Liver (tissue), 9 donors: ENCODE results near the gene KRTAP4-11. TPM values are rescaled to one million over a fixed set of nuclear protein-coding genes. Genes with fewer than 3 reads are reported as not detected.
"Not testable (repeated sequence)": the region's sequence is repeated elsewhere in the genome, so short reads cannot be mapped to it uniquely, and the experiment has no call there.

Source experiments
- DNase-seq: peaks from one replicate; pipeline ENCODE4 v3.0.0-alpha.2; 2017; ENCODE audit warnings: low spot score
- H3K27ac ChIP-seq, 2 donors: one replicate each; pipeline ENCODE4 v1.7.0; 2013; ENCODE audit warnings: inconsistent platforms in 2 of 2, low read length in 2 of 2, control low read depth in 1 of 2, low read depth in 1 of 2, mild to moderate bottlenecking in 1 of 2
- H3K27me3 ChIP-seq, 4 donors: one replicate each; pipeline versions ENCODE4 v1.6.1 to v1.7.0; 2013; ENCODE audit warnings: low read length in 3 of 4, inconsistent platforms in 1 of 4, mild to moderate bottlenecking in 1 of 4, moderate library complexity in 1 of 4; ENCODE audit not compliant: control insufficient read depth in 4 of 4, insufficient read depth in 4 of 4
- H3K36me3 ChIP-seq, 4 donors: one replicate each; pipeline versions ENCODE4 v1.6.1 to v1.7.0; 2013; ENCODE audit warnings: low read length in 3 of 4, mild to moderate bottlenecking in 3 of 4, low read depth in 1 of 4, moderate library complexity in 1 of 4; ENCODE audit not compliant: control insufficient read depth in 4 of 4, insufficient read depth in 3 of 4
- H3K4me1 ChIP-seq, 4 donors: one replicate each; pipeline versions ENCODE4 v1.6.1 to v1.7.0; 2013; ENCODE audit warnings: low read length in 3 of 4, mild to moderate bottlenecking in 3 of 4, moderate library complexity in 1 of 4; ENCODE audit not compliant: control insufficient read depth in 4 of 4, insufficient read depth in 4 of 4
- H3K4me3 ChIP-seq, 3 donors: one replicate each; pipeline versions ENCODE4 v1.6.1 to v1.7.0; 2013; ENCODE audit warnings: low read length in 3 of 3, control low read depth in 1 of 3, low read depth in 1 of 3, mild to moderate bottlenecking in 1 of 3
- H3K9ac ChIP-seq, 2 donors: one replicate each; pipeline ENCODE4 v1.7.0; 2013; ENCODE audit warnings: low read length in 2 of 2, mild to moderate bottlenecking in 2 of 2, moderate library complexity in 2 of 2, control low read depth in 1 of 2, low read depth in 1 of 2
- H3K9me3 ChIP-seq, 4 donors: one replicate each; pipeline versions ENCODE4 v1.6.1 to v1.7.0; 2013; ENCODE audit warnings: low read length in 3 of 4; ENCODE audit not compliant: control insufficient read depth in 4 of 4
- CTCF ChIP-seq: fragments of 150-350 bp; IDR thresholded peaks from 2 replicates; pipeline ENCODE4 v1.5.1; 2017; ENCODE audit warnings: improper control_type of control experiment, low read depth, low read length; ENCODE audit not compliant: missing input control
- EGR1 ChIP-seq, 2 donors: IDR thresholded peaks; 2 replicates each; pipeline ENCODE4 v1.6.1; 2016 to 2018; ENCODE audit warnings: antibody characterized with exemption in 2 of 2, low read depth in 2 of 2
- FOXA1 ChIP-seq: IDR thresholded peaks from 2 replicates; pipeline ENCODE4 v1.6.1; 2016; ENCODE audit warnings: antibody characterized with exemption
- FOXA2 ChIP-seq: IDR thresholded peaks from 2 replicates; pipeline ENCODE4 v1.6.1; 2016; ENCODE audit warnings: antibody characterized with exemption
- GABPA ChIP-seq, 2 donors: IDR thresholded peaks in 1 of 2; conservative IDR thresholded peaks in 1 of 2; 2 replicates each; pipeline ENCODE4 v1.6.1; 2016; ENCODE audit warnings: antibody characterized with exemption in 2 of 2, mild to moderate bottlenecking in 1 of 2, moderate library complexity in 1 of 2
- HNF4A ChIP-seq, 2 donors: conservative IDR thresholded peaks; 2 replicates each; pipeline ENCODE4 v1.6.1; 2016; ENCODE audit warnings: antibody characterized with exemption in 2 of 2, mild to moderate bottlenecking in 2 of 2
- HNF4G ChIP-seq: IDR thresholded peaks from 2 replicates; pipeline ENCODE4 v1.6.1; 2016; ENCODE audit warnings: antibody characterized with exemption
- JUND ChIP-seq, 2 donors: IDR thresholded peaks; 2 replicates each; pipeline ENCODE4 v1.6.1; 2016; ENCODE audit warnings: antibody characterized with exemption in 2 of 2
- MAX ChIP-seq: IDR thresholded peaks from 2 replicates; pipeline ENCODE4 v1.6.1; 2016; ENCODE audit warnings: antibody characterized with exemption
- NR2F2 ChIP-seq: IDR thresholded peaks from 2 replicates; pipeline ENCODE4 v1.6.1; 2016; ENCODE audit warnings: antibody characterized with exemption
- RAD21 ChIP-seq, 2 donors: IDR thresholded peaks; 2 replicates each; pipeline ENCODE4 v1.6.1; 2016; ENCODE audit warnings: antibody characterized with exemption in 2 of 2, mild to moderate bottlenecking in 2 of 2
- RXRA ChIP-seq, 2 donors: IDR thresholded peaks; 2 replicates each; pipeline ENCODE4 v1.6.1; 2017 to 2018; ENCODE audit warnings: antibody characterized with exemption in 2 of 2, mild to moderate bottlenecking in 1 of 2
- SP1 ChIP-seq: IDR thresholded peaks from 2 replicates; pipeline ENCODE4 v1.6.1; 2018; ENCODE audit warnings: antibody characterized with exemption, mild to moderate bottlenecking
- TAF1 ChIP-seq: conservative IDR thresholded peaks from 2 replicates; pipeline ENCODE4 v1.6.1; 2016; ENCODE audit warnings: antibody characterized with exemption, mild to moderate bottlenecking
- YY1 ChIP-seq: IDR thresholded peaks from 2 replicates; pipeline ENCODE4 v1.6.1; 2016; ENCODE audit warnings: antibody characterized with exemption, mild to moderate bottlenecking
- ZBTB33 ChIP-seq: IDR thresholded peaks from 2 replicates; pipeline ENCODE4 v1.6.1; 2016; ENCODE audit warnings: antibody characterized with exemption
- WGBS: extraction: QIAGEN DNeasy Blood & Tissue Kit; methylation state at CpG from one replicate; pipeline ENCODE4 v1.1.7; 2013; 5-methylcytosine and 5-hydroxymethylcytosine counted together
- polyA plus RNA-seq, 2 donors: library from polyadenylated mRNA; stranded (reverse) in 1 of 2; unstranded in 1 of 2; fragments of 200-250 nt in 1 of 2; fragments of >200 nt in 1 of 2; fragmentation: Nextera tagmentation in 1 of 2; extraction: Ambion mirVana in 1 of 2; gene quantifications; one replicate each; pipeline versions ENCODE4 v1.2.1 to v1.2.3, GENCODE V29; 2013 to 2015
- total RNA-seq, 2 donors: library from RNA; depleted of rRNA; stranded (reverse); fragments of >200 nt; gene quantifications; one replicate each; pipeline ENCODE4 v1.2.3, GENCODE V29; 2014
- TF ChIP-seq, protein P1 (sequence below): IDR thresholded peaks from 2 replicates; pipeline ENCODE4 v1.6.1; 2016; ENCODE audit warnings: antibody characterized with exemption
- TF ChIP-seq, protein P2 (sequence below): IDR thresholded peaks from 2 replicates; pipeline ENCODE4 v1.6.1; 2016; ENCODE audit warnings: antibody characterized with exemption, mild to moderate bottlenecking
- donor health status: healthy.
- donor health status: healthy.
- donor health status: healthy.
- donor health status: healthy.
- donor health status: healthy.

KRTAP4-11 gene
- total and polyA plus RNA-seq, 4 donors = not detected

DNA sequence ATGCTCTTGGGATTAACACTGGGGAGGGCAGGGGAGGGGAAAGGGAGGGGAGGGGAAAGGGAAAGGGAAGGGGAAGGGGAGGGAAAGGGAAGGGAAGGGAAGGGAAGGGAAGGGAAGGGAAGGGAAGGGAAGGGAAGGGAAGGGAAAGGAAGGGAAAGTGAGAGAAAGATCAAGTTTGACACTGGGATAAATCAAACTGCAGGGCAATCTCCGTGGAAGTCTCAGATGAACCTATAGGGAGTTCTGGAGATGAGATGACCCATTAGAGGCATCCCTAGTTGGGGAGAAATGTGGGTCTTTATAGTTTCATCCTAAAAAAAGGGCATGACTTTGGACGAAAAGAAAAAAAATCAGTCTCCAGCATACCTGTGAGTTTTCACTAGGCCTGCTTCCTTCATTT, 3.6 kb upstream of the KRTAP4-11 start:
- 83% methylated on average over 2 of the region's 2 CpGs for WGBS
- H3K9ac ChIP-seq = no peak overlapping the region
- no peak overlapping the region for H3K27ac ChIP-seq
- H3K27me3 ChIP-seq = no peaks in the 10 kb centered on the region
- H3K4me1 ChIP-seq = no peaks in the 10 kb centered on the region
- no peak overlapping the region for H3K4me3 ChIP-seq
- H3K9me3 ChIP-seq = no peaks in the 10 kb centered on the region
- no peak for DNase-seq
- TF ChIP-seq FOXA1 = no peak
- no peak for TF ChIP-seq RAD21 (IDR thresholded peaks at IDR 0.05)
- no peak for TF ChIP-seq ZBTB33
- TF ChIP-seq, protein P1, sequence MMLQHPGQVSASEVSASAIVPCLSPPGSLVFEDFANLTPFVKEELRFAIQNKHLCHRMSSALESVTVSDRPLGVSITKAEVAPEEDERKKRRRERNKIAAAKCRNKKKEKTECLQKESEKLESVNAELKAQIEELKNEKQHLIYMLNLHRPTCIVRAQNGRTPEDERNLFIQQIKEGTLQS = no peak
- no peak for TF ChIP-seq SP1
- no peak for TF ChIP-seq NR2F2
- TF ChIP-seq EGR1 (IDR thresholded peaks at IDR 0.05; ENCODE audit: low read depth in 2 of 2) = no peak
- TF ChIP-seq JUND (IDR thresholded peaks at IDR 0.05) = no peak
- TF ChIP-seq, protein P2, sequence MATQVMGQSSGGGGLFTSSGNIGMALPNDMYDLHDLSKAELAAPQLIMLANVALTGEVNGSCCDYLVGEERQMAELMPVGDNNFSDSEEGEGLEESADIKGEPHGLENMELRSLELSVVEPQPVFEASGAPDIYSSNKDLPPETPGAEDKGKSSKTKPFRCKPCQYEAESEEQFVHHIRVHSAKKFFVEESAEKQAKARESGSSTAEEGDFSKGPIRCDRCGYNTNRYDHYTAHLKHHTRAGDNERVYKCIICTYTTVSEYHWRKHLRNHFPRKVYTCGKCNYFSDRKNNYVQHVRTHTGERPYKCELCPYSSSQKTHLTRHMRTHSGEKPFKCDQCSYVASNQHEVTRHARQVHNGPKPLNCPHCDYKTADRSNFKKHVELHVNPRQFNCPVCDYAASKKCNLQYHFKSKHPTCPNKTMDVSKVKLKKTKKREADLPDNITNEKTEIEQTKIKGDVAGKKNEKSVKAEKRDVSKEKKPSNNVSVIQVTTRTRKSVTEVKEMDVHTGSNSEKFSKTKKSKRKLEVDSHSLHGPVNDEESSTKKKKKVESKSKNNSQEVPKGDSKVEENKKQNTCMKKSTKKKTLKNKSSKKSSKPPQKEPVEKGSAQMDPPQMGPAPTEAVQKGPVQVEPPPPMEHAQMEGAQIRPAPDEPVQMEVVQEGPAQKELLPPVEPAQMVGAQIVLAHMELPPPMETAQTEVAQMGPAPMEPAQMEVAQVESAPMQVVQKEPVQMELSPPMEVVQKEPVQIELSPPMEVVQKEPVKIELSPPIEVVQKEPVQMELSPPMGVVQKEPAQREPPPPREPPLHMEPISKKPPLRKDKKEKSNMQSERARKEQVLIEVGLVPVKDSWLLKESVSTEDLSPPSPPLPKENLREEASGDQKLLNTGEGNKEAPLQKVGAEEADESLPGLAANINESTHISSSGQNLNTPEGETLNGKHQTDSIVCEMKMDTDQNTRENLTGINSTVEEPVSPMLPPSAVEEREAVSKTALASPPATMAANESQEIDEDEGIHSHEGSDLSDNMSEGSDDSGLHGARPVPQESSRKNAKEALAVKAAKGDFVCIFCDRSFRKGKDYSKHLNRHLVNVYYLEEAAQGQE = no peak
- TF ChIP-seq MAX = no peak
- no peak for TF ChIP-seq GABPA (IDR thresholded peaks at IDR 0.05 in 1 of 2, conservative IDR thresholded peaks at IDR 0.05 in 1 of 2)
- TF ChIP-seq HNF4G = no peak
- no peak for TF ChIP-seq HNF4A (conservative IDR thresholded peaks at IDR 0.05)
- no peak for TF ChIP-seq FOXA2
- no peak for TF ChIP-seq TAF1
- TF ChIP-seq RXRA (IDR thresholded peaks at IDR 0.05) = no peak
- TF ChIP-seq CTCF = no peak
- TF ChIP-seq YY1 = no peak
- no peaks in the 10 kb centered on the region for H3K36me3 ChIP-seq

GRCh38 chr17:41119696-41120690, 1.8 kb upstream of the KRTAP4-11 start:
- 55% methylated on average over 11 of the region's 11 CpGs for WGBS
- not testable (repeated sequence) for H3K27me3 ChIP-seq, H3K4me1 ChIP-seq, DNase-seq, H3K27ac ChIP-seq, H3K4me3 ChIP-seq, H3K9ac ChIP-seq, H3K36me3 ChIP-seq, H3K9me3 ChIP-seq
